Kidney epithelial cell (primary cell): Measurements from ENCODE around the gene CFAP46. TPM values are rescaled to one million over a fixed set of nuclear protein-coding genes. Genes with fewer than 3 reads are reported as not detected.

Source experiments
- DNase-seq: peaks from one replicate; pipeline ENCODE4 v3.0.0-alpha.2; 2010; ENCODE audit warnings: low read depth
- H3K27me3 ChIP-seq: 2 replicates; pipeline ENCODE4 v1.6.0; 2011; ENCODE audit warnings: low read length; ENCODE audit not compliant: control insufficient read depth, insufficient read depth
- H3K36me3 ChIP-seq: 2 replicates; pipeline ENCODE4 v1.5.1; 2011; ENCODE audit warnings: low read length; ENCODE audit not compliant: control insufficient read depth, insufficient read depth
- H3K4me3 ChIP-seq: 2 replicates; pipeline ENCODE4 v1.5.1; 2011; ENCODE audit warnings: low read depth, mild to moderate bottlenecking, control low read depth, low read length
- total RNA-seq: library from RNA; depleted of rRNA; stranded (reverse); fragments of >200 nt; gene quantifications from 2 replicates; pipeline ENCODE4 v1.2.3, GENCODE V29; 2015
- TF ChIP-seq, protein P1 (sequence below): IDR thresholded peaks from 2 replicates; pipeline ENCODE4 v1.5.1; 2011; ENCODE audit warnings: mild to moderate bottlenecking, moderate library complexity, low read length, control low read depth, inconsistent platforms; ENCODE audit not compliant: insufficient read depth, poor library complexity, severe bottlenecking

The CFAP46 gene
- total RNA-seq, 1 donor from 2014 or later = 5.1 TPM

DNA sequence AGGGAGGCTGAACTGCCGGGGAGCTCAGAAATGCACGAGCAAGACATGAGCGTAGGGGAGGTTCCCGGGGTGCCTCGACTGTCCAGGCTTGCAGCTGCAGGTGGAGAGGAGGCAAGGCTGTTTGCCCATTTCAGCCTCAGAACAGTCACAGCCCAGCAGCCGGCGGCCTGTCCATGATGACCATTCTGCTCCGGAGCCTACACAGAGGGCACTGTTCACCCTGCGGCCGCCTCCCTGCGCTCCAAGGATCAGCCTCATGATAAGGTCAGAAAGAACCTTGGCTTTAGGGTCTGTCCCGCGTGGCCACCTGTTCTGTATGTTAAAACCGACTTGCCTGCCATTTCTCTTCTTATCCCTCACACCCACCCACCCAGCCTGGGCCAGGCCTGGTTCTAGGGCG, 21.9 kb upstream of the CFAP46 start:
- no peak for DNase-seq
- Histone ChIP-seq H3K36me3 (no peaks in the 10 kb centered on the region), H3K27me3 (peaks cover 12% of the 10 kb centered on the region), H3K4me3 (peak overlapping the region; percentile 51)
- TF ChIP-seq, protein P1, sequence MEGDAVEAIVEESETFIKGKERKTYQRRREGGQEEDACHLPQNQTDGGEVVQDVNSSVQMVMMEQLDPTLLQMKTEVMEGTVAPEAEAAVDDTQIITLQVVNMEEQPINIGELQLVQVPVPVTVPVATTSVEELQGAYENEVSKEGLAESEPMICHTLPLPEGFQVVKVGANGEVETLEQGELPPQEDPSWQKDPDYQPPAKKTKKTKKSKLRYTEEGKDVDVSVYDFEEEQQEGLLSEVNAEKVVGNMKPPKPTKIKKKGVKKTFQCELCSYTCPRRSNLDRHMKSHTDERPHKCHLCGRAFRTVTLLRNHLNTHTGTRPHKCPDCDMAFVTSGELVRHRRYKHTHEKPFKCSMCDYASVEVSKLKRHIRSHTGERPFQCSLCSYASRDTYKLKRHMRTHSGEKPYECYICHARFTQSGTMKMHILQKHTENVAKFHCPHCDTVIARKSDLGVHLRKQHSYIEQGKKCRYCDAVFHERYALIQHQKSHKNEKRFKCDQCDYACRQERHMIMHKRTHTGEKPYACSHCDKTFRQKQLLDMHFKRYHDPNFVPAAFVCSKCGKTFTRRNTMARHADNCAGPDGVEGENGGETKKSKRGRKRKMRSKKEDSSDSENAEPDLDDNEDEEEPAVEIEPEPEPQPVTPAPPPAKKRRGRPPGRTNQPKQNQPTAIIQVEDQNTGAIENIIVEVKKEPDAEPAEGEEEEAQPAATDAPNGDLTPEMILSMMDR = no peak

DNA sequence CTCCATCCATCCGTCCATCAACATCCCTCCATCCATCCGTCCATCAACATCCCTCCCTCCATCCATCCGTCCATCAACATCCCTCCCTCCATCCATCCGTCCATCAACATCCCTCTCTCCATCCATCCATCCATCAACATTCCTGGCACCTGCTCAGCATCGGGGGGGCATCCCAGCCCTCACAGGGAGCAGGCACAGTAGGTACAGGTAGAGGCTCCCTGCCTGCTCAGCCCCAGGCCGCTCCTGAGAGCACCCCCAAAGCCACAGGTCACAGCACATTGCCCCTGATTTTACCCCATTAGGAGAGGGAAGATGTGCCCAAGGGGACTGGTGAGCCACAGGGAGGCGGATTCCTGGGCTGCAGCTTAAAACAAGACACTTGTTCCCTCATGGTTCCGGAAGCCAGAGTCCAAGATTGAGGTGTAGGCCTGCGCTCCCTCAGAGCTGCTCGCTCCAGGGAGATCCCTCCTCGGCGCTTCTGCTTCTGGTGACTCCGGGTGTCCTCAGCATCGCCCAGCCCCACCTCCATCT, 21.1 kb upstream of the CFAP46 start:
- no peaks in the 10 kb centered on the region for H3K36me3 ChIP-seq
- no peak for DNase-seq
- TF ChIP-seq, protein P1 = no peak
- no peak overlapping the region for H3K4me3 ChIP-seq
- peaks cover 20% of the 10 kb centered on the region for H3K27me3 ChIP-seq

DNA sequence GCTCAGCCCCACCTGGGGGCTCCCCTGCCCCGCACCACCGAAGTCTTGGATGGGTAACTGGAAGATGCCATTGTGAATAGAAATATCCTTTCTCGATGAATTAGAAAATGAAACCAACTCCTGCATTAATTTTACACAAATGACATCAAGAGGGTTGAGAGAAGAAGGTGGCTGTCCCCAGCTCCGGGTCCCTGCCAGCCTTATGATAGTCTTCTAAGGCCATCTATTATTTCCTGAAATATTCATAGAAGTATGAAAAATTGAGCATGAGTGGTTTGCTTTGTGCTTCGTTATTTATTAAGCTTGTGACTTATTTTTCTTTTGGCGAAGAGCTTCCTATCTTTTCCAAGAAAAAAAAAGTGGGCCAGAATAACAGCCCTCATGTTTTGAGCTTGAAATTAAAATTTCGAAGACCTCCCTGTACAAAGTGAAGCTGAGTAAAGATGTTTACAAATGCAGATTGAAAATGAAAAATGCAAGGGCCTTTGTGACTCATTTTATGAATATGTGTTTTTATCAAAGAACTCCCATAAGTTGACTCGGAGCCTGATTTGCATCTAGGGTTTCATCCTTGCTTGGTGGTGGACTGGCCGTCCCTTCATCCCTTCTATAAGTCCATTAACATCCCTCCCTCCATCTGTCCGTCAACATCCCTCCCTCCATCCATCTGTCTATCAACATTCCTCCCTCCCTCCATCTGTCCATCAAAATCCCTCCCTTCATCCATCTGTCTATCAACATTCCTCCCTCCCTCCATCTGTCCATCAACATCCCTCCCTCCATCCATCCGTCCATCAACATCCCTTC, 20.5 kb upstream of the CFAP46 start:
- H3K4me3 ChIP-seq = peak overlapping the region; percentile 37
- H3K27me3 ChIP-seq = peaks cover 26% of the 10 kb centered on the region
- TF ChIP-seq, protein P1 = no peak
- no peak for DNase-seq
- H3K36me3 ChIP-seq = no peaks in the 10 kb centered on the region

DNA sequence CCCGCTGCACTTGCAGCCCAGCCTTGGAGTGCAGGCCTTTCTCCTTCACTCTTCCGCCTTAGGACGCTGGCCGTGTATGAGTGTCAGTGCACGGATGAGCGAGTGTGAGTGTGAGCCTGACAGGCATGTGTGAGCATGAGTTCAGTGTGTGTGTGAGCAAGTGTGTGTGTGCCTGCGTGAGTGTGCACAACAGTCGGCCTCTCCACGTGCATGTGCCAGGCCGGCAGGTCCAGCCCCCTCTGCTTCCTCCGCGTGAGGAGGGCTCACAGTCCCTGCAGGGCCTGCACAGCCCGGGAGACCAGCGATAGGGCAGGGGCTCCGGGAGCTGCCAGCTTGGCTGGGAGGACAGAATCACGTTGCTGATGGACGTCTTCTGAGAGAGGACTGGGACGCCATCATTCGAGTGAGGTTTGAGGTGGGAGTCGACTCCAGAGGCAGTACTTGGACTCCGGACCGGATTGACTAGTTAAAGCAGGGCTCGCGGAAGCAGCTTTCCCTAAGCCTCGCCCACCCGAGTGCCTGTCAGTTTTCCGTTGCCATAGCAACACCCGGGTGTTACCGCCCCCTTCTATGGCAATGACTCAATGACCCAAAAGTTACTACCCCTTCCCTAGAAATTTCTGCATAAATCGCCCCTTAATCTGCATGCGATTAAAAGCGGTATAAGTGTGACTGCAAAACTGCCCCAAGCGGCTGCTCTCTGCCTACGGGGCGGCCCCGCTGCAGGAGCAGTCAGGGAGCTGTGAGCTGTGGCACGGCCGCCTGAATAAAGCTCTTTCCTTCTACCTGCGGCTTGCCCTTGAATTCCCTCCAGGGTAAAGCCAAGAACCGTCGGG, 19.6 kb upstream of the CFAP46 start:
- Histone ChIP-seq H3K36me3 (no peaks in the 10 kb centered on the region), H3K27me3 (peaks cover 31% of the 10 kb centered on the region), H3K4me3 (peak overlapping the region; percentile 37)
- DNase-seq = peak; percentile 31
- TF ChIP-seq, protein P1 = no peak

DNA sequence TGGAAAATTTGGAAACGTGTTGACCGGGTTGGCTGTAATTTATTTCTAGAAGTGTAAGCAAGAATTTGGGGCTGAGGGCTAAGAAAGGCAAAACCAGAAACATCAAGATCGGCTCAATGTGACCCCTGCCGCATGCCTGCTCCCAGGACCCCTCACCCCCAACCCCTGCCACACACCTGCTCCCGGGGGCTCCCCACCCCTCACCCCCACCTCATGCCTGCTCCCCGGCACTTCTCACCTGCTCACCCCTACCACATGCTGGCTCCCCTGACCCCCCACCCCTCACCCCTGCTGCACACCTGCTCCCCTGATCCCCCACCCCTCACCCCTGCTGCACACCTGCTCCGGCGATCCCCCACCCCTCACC, 19.0 kb upstream of the CFAP46 start:
- TF ChIP-seq, protein P1 = no peak
- H3K27me3 ChIP-seq = peaks cover 31% of the 10 kb centered on the region
- H3K36me3 ChIP-seq = no peaks in the 10 kb centered on the region
- H3K4me3 ChIP-seq = no peak overlapping the region
- DNase-seq = no peak
